Astrocyte of the spinal cord (primary cell): ENCODE measurements around the gene MIDN.

Source experiments
- DNase-seq: peaks from one replicate; pipeline ENCODE4 v3.0.0; 2011; ENCODE audit warnings: low read depth, low spot score
- H3K4me3 ChIP-seq: 2 replicates; pipeline ENCODE4 v1.5.1; 2011; ENCODE audit warnings: low read depth, mild to moderate bottlenecking, low read length, moderate library complexity
- in situ Hi-C: cut with HindIII; loops from 2 replicates; pipeline ENCODE4 v1.10.0; 2017; ENCODE audit warnings: low sequenced_read_pairs
- TF ChIP-seq, protein P1 (sequence below): IDR thresholded peaks from 2 replicates; pipeline ENCODE4 v1.5.1; 2012; ENCODE audit warnings: low read depth, mild to moderate bottlenecking, low read length, inconsistent platforms

The MIDN gene

DNA sequence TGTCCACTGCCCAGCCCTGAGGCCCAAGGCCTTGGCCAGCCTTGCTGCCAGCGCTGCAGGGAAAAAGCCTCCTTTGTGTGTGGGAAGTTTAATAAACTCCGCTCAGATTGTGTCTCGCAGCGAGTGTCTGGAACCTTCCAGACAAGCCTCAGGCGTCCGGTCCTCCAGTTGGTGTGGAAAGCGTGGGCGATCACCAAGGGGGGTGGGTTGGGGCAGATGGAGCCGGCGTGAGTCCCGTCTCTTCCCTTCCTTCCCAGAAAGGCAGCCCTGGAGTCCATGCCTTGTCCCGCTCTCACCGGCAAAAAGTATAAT is 38.2 kb upstream of the MIDN start:
- no peak overlapping the region for H3K4me3 ChIP-seq
- in situ Hi-C loops = no loop called here
- TF ChIP-seq, protein P1, sequence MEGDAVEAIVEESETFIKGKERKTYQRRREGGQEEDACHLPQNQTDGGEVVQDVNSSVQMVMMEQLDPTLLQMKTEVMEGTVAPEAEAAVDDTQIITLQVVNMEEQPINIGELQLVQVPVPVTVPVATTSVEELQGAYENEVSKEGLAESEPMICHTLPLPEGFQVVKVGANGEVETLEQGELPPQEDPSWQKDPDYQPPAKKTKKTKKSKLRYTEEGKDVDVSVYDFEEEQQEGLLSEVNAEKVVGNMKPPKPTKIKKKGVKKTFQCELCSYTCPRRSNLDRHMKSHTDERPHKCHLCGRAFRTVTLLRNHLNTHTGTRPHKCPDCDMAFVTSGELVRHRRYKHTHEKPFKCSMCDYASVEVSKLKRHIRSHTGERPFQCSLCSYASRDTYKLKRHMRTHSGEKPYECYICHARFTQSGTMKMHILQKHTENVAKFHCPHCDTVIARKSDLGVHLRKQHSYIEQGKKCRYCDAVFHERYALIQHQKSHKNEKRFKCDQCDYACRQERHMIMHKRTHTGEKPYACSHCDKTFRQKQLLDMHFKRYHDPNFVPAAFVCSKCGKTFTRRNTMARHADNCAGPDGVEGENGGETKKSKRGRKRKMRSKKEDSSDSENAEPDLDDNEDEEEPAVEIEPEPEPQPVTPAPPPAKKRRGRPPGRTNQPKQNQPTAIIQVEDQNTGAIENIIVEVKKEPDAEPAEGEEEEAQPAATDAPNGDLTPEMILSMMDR = no peak
- no peak for DNase-seq

DNA sequence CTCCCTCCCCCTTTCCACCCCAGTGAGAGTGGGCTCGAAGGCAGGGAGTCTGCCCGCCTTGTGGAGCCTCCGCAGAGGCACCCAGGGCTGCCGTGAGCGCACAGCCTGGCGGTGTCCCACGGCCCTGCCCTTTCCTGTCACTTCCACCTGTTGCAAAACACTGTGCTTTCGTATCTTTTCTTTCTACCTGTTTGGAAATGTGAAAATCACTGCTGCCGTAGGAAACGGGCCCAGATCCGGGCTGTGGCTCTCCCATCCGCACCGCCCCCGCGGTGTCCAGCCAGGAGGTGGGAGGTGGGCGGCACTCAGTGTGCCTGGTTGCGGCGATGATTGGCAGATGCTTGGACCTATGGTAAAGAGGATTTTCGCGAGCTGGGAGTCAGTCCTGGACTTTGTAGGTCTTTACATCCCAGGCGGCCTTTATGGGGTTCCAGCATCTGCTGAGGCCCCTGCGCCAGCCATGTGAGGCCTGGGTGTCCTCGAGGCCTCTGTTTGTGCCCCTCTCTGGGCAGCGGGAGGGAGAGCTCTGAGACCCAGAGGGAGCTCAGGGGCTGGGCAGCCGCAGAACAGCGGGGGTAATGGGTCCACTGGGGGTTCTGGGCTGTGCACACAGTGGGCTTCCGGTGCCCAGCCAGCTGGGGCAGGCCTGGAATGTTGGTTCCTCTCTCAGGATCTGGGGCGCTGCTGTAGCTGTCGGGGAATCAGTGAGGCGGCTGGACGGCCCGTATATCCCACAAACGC is 36.7 kb upstream of the MIDN start:
- H3K4me3 ChIP-seq = no peak overlapping the region
- DNase-seq = no peak
- in situ Hi-C loops = no loop called here
- TF ChIP-seq, protein P1 = no peak

DNA sequence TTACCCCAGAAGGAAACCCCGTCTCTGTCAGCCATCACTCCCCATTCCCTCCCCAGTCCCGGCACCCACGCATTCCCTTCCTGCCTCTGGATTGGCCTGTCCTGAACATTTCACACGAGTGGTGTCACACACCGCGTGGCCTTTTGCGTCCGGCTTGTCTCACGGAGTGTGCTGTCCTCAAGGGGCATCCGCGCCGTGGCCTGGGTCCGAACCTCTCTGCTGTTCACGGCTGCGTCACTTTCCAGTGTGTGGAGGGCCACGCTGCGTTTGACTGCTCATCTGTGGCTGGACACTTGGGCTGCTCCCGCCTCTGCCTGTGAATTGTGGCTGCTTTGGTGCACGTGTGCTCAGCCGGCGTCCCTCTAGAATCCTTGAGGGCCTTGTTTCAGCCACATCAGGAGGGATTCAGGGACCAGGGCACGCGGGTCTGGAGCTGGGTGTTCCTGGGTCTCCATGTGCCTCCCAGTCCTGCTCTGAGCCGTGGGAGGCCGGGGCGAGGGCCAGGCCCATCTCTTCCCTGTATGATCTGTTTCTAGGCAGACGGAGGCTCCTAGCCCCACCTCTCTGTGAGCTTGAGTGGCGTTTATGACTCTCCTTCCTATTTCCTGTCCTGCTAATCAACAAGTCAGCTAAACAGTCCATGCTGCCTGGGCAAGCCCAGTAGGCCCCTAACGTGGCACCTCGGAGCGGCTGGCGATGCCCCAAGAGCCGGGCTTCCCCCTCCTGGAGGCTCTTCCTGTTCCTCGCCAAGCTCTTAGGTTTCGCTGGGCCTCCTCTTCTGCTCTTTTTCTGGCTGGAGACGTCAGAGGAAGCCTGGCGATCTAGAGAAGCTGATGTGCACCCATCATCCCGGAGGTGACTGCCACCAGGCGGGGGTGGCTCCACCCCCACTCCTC is 34.7 kb upstream of the MIDN start:
- peak; percentile 54 for DNase-seq
- TF ChIP-seq, protein P1 = no peak
- in situ Hi-C loops = no loop called here
- no peak overlapping the region for H3K4me3 ChIP-seq

DNA sequence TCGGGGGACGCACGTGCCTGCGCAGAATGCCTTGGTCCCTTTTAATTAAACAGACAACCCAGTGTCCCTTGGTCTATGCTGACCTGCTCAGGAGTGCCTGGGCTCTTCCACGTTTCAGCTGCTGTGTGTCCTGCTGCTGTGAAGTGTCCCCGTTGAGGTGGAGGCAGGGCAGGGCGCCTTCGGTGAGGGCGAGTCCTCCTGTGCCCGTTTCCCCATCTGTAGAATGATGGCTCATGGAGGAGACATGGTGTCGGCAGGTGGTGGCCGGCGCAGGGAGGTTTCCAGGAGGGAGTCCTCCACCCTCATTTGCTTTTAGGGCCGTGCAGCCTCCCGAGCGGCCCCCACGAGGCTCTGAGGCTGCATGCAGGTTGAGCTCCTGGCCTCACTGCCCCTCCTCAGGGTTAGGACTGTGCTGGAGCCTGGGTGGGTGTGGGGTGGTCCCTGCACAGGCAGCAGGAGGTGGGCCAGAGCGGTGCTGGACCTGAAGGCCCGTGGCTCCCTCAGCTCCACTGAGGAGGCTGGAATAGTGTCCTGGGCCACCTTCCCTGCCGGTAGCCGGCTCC is 34.0 kb upstream of the MIDN start:
- no peak for DNase-seq
- in situ Hi-C loops = no loop called here
- TF ChIP-seq, protein P1 = no peak
- no peak overlapping the region for H3K4me3 ChIP-seq

DNA sequence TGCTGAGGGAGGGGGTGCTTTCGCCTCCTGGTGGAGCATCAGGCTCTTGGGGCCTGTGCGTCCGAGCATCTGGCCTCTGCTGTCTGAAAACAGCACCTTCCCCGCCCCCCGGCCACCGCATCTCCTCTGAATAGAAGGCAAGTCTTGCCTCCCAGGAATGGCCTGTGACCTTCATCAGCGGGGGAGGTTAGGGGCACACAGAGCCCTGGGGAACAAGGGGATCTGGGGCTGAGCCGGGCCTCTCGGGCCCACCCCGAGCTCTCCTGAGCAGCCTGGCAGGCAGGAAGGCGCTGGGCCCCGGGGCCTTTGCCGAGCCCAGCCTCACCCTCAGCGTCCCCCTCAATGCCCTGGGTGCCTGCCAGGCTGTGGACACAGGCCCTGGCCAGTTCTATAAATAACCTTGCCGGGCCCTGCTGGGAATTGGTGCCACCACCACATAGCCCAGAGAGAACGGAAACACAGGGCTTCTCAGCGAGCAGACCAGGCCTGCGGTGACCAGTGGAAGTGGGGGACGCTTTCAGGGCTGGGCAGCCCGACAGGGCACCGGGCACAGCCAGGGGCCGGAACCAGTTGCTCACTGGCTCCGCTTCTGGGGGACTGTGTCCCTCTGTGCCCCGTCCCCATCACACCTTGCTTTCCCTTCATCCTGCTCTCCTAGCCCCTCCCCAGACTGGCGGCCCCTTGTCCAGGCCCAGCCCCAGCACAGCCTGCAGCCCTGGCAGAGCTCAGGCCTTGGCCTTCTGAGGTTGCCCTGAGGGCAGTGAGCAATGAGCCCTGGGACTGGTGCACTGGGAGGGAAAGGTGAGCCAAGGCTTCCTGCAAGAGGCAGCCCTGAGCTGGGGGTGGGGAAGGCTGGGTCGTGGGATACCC is 33.3 kb upstream of the MIDN start:
- H3K4me3 ChIP-seq = no peak overlapping the region
- in situ Hi-C loops = no loop called here
- DNase-seq = peak; percentile 23
- TF ChIP-seq, protein P1 = no peak

DNA sequence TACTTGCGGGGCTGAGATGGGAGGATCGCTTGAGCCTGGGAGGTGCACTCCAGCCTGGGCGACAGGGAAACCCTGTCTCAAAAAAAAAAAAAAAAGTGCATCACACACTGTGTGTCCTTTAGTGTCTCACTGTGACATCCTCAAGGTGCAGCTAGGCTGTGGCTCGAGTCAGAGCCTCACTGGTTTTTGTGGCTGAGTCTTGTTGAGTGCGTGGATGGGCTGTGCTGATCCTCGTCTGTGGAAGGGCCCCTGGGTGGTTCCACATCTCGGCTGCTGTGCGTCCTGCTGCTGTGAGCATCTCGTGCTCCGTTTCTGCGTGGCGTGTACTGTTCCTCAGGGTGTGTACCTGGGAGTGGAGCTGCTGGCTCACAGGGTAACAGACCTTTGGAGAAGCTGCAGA is 31.6 kb upstream of the MIDN start:
- in situ Hi-C loops = no loop called here
- H3K4me3 ChIP-seq = no peak overlapping the region
- no peak for DNase-seq
- TF ChIP-seq, protein P1 = no peak
